Measurements from ENCODE around the gene GPR151.

The GPR151 gene

GRCh38 chr5:146519554-146519953 is 3.6 kb upstream of the GPR151 start:
- DNase-seq, result peak; percentile 25

- DNase-seq, result no peak
Measured at GRCh38 chr5:146515473-146516150, 378 bp downstream of the GPR151 start.

- DNase-seq, result no peak
Measured at GRCh38 chr5:146514575-146514974, 1.4 kb downstream of the GPR151 start.

DNA sequence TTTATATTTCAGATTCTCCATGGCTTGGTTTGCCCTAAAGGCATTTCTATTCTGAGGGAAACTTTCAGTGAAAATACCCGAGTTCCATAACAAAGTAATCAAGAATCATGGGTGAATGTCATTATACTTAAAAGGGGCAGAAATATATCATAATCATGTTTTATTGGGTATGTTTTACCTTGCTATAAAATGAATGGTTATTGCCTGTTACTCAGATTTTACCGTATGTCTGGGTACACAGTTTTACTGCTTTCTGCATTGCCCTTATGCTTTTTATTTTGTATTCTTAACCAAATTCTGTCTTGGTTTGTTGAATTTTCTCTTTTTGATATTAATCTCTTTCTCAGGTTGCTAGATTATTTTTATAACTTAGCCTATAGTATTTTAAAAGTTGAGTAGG is 2.5 kb downstream of the GPR151 start:
- DNase-seq, result no peak

DNA sequence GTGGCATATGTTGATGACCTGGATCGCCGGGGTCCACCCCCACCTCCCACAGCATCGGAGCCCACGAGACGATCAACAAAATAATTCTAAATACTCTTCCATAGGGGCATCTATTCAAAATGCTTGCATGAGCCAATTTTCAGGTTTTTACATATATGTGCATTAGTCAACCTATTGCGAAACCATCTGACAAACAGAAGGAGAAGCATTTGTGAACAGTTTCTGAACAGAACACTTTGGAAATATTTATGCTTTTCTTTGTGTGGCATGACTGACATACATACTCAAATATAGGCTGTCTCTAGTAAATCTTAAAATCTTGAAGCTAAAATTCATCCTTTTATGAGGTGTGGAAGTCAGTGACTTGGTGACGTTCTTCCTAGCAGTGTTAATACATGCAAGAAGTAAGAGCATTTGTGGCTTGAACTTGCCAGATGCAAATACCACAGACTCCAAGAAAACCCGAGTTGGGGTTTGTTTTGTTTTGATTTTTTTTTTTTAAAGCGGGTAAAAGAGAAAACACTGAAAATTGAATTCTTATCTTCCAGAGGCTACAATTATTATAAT is 5.3 kb downstream of the GPR151 start:
- DNase-seq, result peak; percentile 72

DNA sequence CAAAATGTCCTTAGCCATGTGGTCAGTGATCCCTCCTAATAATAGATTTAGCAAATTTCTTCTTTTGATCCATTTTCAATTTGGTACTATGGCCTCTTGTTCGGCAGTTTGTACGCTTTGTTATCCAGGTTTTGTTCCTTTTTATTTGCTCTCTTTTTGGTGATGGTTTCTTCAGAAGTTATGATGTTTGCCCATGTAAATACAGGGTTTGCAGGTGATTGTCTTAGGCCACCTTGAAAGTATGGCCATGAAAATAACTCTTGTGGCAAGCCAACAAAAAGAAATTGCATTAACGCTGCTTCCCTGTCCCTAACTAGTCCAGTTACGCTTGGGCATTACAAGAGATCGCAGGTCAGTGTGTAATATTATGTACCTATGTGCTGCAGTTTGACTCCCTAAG is 8.6 kb downstream of the GPR151 start:
- no peak for DNase-seq

GRCh38 chr5:146499680-146500079 is 16.3 kb downstream of the GPR151 start:
- no peak for DNase-seq

DNA sequence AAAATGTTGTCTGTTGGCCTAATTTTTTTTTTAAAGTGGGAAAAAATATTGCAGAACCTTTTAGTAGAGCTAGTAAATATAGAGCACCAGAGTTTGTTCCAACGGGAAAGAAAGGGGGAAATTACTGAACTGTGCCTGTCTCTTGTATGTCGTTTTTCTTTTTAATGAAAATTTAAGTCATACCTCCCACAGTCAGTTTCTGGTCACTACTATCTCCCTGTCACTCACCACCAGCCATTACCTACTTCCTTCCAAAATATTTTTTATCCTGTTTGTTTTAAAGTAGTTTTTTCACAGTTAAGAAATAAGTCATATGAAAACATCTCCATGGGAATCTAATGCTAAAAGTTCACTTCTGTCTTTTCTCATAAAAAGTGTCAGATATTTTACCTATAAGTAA is 21.3 kb downstream of the GPR151 start:
- no peak for DNase-seq

DNA sequence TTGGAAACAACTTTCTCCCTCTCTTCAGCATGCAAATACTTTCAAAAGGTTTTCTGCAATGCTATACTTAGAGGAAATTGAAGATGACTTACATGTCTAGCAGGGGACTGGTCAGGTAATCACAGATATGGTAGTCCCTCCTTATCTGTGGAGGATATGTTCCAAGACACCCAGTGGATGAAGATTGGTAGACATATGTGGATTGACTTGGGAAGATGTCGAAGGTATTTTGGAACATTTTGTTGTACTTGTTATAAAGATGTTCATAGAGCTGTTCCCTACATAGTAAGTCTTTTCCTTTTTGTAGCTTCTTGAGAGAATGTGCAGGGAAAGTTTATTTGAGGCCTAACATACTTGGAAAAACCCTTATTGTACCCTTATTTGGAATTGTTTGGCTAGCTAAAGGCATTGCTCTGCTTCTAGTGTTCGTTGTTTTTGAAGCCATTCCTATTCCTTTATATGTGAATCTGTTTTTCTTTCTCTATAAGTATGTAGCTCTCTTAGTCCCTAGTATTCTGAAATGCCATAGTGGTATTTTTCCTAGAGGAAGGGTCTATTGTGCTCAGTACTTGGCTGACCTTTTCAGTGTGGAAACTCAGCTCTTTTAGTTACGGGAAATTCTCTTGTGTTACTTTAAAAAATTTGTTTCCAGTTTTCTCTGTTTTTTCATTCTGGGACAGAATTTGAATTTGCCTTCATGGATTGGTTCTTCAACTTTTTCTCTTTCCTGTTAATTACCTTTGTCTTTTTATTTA is 25.7 kb downstream of the GPR151 start:
- no peak for DNase-seq

GRCh38 chr5:146484714-146485391 is 31.1 kb downstream of the GPR151 start:
- DNase-seq, result no peak

DNA sequence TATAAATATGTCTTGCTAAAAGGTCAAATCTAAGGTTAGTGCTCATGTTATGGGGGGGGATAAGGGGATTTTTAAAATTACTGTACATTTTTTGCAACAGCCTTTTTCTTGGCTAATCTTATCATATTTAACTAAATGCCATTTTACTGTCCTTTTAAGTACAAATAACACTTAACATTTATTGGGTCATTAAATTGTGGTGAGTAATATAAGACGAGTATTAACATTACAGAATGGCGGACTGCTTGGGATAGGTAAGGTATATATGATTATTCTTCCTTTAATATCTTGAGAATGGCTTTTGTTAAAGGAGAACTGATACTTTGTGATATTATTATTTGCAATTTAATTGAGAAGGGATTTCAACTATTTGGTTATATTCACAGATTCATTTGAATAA is 33.2 kb downstream of the GPR151 start:
- DNase-seq, result no peak

DNA sequence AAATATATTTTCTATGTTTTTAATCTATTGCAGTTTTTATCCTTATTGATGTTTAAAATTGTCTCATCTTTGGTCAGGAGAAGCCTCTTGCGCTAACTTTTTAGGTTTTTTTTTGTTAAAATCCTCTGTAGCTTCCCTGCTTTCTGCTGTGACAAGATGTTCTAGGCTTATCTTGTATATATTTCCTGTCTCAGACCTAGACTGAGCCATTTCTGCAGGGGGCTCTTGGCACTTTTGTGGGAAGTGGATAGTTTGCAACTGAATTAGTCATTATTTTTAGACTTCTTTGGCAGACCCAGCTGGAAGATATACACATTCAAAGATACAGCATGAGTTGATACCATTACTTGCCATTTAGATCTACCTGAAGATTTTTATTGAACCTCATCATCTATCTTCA is 40.1 kb downstream of the GPR151 start:
- no peak for DNase-seq

DNA sequence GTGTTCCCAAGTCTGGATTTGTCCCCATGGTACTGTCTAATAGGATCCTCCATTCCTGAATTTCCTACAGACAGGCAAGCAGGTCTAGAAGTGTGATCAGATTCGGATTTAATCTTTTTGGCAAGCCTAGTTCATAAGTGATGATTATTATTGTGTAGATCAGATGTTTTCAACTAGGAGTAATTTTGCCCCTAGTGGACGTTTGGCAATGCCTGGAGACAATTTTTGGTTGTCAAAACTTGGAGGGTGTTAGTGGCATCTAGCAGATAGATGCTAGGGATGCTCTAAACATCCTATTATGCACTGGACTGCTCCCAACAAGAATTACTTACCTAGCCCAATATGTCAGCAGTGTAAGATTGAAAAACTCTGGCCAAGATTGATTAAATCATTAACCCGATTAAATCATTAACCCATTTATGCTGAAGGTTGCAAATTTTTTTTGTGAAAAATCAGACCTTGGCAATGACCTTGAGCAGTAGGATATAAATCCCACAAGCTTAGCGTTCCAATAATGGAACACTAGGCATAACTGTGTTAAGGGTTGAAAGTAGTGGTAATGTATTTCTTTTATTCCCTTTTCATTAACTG is 40.7 kb downstream of the GPR151 start:
- DNase-seq, result no peak

DNA sequence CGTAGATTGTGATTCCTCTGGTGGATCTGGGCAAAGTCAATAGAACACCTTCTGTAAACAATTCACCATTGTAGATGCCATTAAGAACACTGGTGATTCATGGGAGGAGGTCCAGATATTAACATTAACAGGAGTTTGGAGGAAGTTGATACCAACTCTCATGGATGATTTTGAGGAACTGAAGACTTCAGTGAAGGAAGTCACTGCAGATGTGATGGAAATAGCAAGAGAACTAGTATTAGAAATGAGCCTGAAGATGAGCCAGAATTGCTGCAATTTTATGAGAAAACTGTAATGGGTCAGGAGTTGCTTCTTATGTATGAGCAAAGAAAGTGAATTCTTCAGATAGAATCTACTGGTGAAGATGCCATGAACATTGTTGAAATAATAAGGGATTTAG is 41.9 kb downstream of the GPR151 start:
- peak; percentile 85 for DNase-seq

DNA sequence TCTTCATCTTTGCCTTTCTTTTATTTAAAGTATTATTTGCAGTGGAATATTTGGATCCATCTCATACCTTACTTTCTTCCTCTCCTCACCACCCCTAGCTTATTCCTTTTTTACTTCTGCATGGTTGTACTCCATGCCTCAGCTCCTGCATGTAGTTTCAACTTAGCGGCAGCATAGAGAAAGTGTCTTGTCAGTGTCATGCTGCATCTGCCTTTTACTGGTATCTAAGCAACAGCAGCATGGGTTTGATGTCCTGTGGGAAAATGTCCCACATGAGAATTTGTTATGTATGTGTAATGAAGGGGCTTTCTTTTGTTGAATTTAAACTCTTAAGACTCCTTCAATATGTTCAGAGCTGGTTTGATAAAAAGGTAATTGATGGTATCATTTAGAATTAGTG is 48.2 kb downstream of the GPR151 start:
- no peak for DNase-seq

DNA sequence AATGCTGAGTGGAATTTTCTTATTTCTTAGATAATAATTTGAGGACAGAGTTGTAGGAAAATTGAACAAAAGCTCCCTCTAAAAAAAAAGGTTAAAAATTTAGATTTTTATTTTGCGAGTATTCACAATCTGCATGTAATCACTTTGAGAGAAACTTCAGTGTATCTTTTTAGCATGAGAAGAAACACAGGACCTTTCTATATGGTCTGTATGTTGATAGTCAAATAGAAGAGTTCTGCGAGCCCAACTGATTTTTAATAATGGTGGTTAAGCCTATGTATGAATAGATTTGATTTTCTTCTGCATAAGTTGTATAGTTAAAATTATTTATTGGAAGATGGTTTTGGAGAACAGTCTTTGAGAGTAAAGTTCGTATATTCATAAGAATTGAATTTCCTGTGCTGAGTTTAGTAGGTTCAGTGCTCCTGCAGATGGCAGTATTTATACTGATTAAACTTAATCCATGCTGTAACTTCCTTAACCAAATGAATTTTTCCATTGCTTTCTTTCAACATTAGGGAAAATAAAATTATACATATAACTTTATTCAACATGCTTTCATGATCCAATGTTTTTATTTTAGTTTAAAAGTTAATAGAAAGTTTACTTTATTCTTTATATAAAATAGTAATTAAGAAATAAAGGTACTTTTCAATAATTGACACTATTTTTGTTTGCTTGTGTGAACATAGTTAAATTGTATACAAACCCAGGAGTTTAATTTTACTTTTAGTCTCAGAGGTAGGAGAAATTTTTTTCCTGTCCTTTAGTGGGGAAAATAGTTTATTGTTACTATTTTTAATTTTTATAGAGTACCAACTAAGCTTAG is 49.3 kb downstream of the GPR151 start:
- DNase-seq, result no peak

DNA sequence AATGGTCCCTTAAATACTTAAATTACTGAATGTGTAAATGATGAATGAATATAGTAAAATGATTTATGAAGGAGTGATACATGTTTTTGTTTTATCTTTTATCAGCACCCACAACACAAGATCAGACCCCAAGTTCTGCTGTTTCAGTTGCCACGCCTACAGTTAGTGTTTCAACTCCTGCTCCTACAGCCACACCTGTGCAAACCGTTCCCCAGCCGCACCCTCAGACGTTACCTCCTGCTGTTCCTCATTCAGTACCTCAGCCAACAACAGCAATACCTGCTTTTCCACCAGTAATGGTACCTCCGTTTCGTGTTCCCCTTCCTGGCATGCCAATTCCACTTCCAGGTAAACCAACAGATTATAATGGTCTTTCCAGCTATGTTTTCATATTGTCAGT is 52.5 kb downstream of the GPR151 start:
- no peak for DNase-seq
